ENCODE data around the gene STK38. TPM values are rescaled to one million over a fixed set of nuclear protein-coding genes. Genes with fewer than 3 reads are reported as not detected.
"Not testable (repeated sequence)": the region's sequence is repeated elsewhere in the genome, so short reads cannot be mapped to it uniquely, and the experiment has no call there.

Gene STK38
- total and polyA plus RNA-seq, 2 donors (not counting 1 experiment from before 2014, with no cell fraction given): 26.1 to 67.4 TPM

GRCh38 chr6:36484736-36485135 is 62.5 kb downstream of the STK38 start:
- ATAC-seq (ENCODE audit: low read depth) (no peak), DNase-seq (no peak)
- Mint-ChIP-seq H3K27ac (no peak overlapping the region), H3K27me3 (no peaks in the 10 kb centered on the region), H3K4me1 (no peaks in the 10 kb centered on the region), H3K4me3 (no peak overlapping the region), H3K9me3 (ENCODE audit: insufficient read depth) (no peaks in the 10 kb centered on the region)
- Histone ChIP-seq H3K4me2 (replicated peaks; ENCODE audit: low read depth, low read length, poor library complexity, severe bottlenecking) (no peak overlapping the region), H3K36me3 (replicated peaks in 1 of 2; ENCODE audit: control extremely low read depth in 1 of 2, control insufficient read depth in 1 of 2, extremely low read depth in 1 of 2, insufficient read depth in 2 of 2, low read length in 1 of 2) (peaks cover 8 to 59% of the 10 kb centered on the region in 2 experiments), H3K4me3 (ENCODE audit: control extremely low read depth in 1 of 5, extremely low read depth in 1 of 5, insufficient read depth in 1 of 5, low read depth in 2 of 5, low read length in 4 of 5) (no peak overlapping the region), H2AFZ (ENCODE audit: insufficient read depth, low read depth, low read length, poor library complexity, severe bottlenecking) (no peak overlapping the region), H4K20me1 (ENCODE audit: control insufficient read depth, insufficient read depth, low read length, poor library complexity, severe bottlenecking) (no peaks in the 10 kb centered on the region), H3K79me2 (ENCODE audit: control insufficient read depth, insufficient read depth, low read length) (no peaks in the 10 kb centered on the region), H3K4me1 (ENCODE audit: control insufficient read depth in 2 of 2, insufficient read depth in 2 of 2, low read length in 2 of 2) (no peaks in the 10 kb centered on the region), H3K27me3 (replicated peaks in 1 of 4; ENCODE audit: control extremely low read depth in 1 of 4, control insufficient read depth in 3 of 4, insufficient read depth in 4 of 4, low read length in 3 of 4) (no peaks in the 10 kb centered on the region), H3K27ac (ENCODE audit: low read length in 2 of 2) (no peak overlapping the region), H3K9ac (ENCODE audit: low read length) (no peak overlapping the region), H3K9me3 (ENCODE audit: control extremely low read depth in 1 of 3, control insufficient read depth in 2 of 3, insufficient read depth in 1 of 3, low read length in 2 of 3) (no peaks in the 10 kb centered on the region)
- intact Hi-C loops (cut with micrococcal nuclease): no loop called here
- ChIA-PET CTCF (no interaction called here), POLR2A (no interaction called here)
- TF ChIP-seq EZH2 (IDR thresholded peaks at IDR 0.05; ENCODE audit: borderline replicate concordance, insufficient read depth, low read depth, low read length, poor library complexity, severe bottlenecking) (no peak), CTCF (IDR thresholded peaks at IDR 0.05) (no peak)
- 75% methylated on average over 1 of the region's 5 CpGs for WGBS (ENCODE audit: insufficient coverage)

GRCh38 chr6:36483326-36483725 is 64.0 kb downstream of the STK38 start:
- H3K27ac Mint-ChIP-seq: not testable (repeated sequence)

More at GRCh38 chr6:36483326-36483725, 64.0 kb downstream of the STK38 start:
- H3K4me1 ChIP-seq (ENCODE audit: control insufficient read depth in 2 of 2, insufficient read depth in 2 of 2, low read length in 2 of 2); H2AFZ ChIP-seq (ENCODE audit: insufficient read depth, low read depth, low read length, poor library complexity, severe bottlenecking); H3K4me2 ChIP-seq (replicated peaks; ENCODE audit: low read depth, low read length, poor library complexity, severe bottlenecking); H3K27me3 ChIP-seq (replicated peaks in 1 of 4; ENCODE audit: control extremely low read depth in 1 of 4, control insufficient read depth in 3 of 4, insufficient read depth in 4 of 4, low read length in 3 of 4); H3K4me3 Mint-ChIP-seq; ATAC-seq (ENCODE audit: low read depth); H3K9ac ChIP-seq (ENCODE audit: low read length); POLR2A ChIA-PET; H3K79me2 ChIP-seq (ENCODE audit: control insufficient read depth, insufficient read depth, low read length); H3K27ac ChIP-seq (ENCODE audit: low read length in 2 of 2); H3K4me3 ChIP-seq (ENCODE audit: control extremely low read depth in 1 of 5, extremely low read depth in 1 of 5, insufficient read depth in 1 of 5, low read depth in 2 of 5, low read length in 4 of 5); H4K20me1 ChIP-seq (ENCODE audit: control insufficient read depth, insufficient read depth, low read length, poor library complexity, severe bottlenecking); H3K9me3 Mint-ChIP-seq (ENCODE audit: insufficient read depth); H3K27me3 Mint-ChIP-seq; H3K9me3 ChIP-seq (ENCODE audit: control extremely low read depth in 1 of 3, control insufficient read depth in 2 of 3, insufficient read depth in 1 of 3, low read length in 2 of 3); DNase-seq; CTCF ChIA-PET; intact Hi-C loops (cut with micrococcal nuclease): not testable (repeated sequence)
- 98% methylated on average over 5 of the region's 5 CpGs for WGBS (ENCODE audit: insufficient coverage)
- peaks cover 10% of the 10 kb centered on the region for H3K4me1 Mint-ChIP-seq
- H3K36me3 ChIP-seq (replicated peaks in 1 of 2; ENCODE audit: control extremely low read depth in 1 of 2, control insufficient read depth in 1 of 2, extremely low read depth in 1 of 2, insufficient read depth in 2 of 2, low read length in 1 of 2): peaks cover 8 to 48% of the 10 kb centered on the region in 2 experiments

All from B cell (primary cell).